Adrenal gland (tissue), 5 donors: ENCODE results near the gene TEDC1.

Experiments
- POLR2A ChIP-seq, 2 donors: fragments of 450-650 bp; IDR thresholded peaks; one replicate each; pipeline ENCODE4 v1.6.1; 2017; ENCODE audit warnings: antibody characterized with exemption in 2 of 2, mild to moderate bottlenecking in 2 of 2, moderate library complexity in 1 of 2
- TF ChIP-seq, protein P1 (sequence below), 6 experiments: fragments of 450-650 bp in 4 of 6; fragments of 200-600 bp in 2 of 6; sonication (generic) in 1 of 6; IDR thresholded peaks; 1 replicate in 5 of 6; 2 replicates in 1 of 6; pipeline versions ENCODE4 v1.5.1 to v1.8.0; 2016 to 2021; ENCODE audit warnings: antibody characterized with exemption in 6 of 6, mild to moderate bottlenecking in 2 of 6, moderate library complexity in 1 of 6
- donor health status: DM: no; HTN: no; CAD: no.

- TF ChIP-seq, protein P1, sequence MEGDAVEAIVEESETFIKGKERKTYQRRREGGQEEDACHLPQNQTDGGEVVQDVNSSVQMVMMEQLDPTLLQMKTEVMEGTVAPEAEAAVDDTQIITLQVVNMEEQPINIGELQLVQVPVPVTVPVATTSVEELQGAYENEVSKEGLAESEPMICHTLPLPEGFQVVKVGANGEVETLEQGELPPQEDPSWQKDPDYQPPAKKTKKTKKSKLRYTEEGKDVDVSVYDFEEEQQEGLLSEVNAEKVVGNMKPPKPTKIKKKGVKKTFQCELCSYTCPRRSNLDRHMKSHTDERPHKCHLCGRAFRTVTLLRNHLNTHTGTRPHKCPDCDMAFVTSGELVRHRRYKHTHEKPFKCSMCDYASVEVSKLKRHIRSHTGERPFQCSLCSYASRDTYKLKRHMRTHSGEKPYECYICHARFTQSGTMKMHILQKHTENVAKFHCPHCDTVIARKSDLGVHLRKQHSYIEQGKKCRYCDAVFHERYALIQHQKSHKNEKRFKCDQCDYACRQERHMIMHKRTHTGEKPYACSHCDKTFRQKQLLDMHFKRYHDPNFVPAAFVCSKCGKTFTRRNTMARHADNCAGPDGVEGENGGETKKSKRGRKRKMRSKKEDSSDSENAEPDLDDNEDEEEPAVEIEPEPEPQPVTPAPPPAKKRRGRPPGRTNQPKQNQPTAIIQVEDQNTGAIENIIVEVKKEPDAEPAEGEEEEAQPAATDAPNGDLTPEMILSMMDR (IDR thresholded peaks at IDR 0.05) = peak in 2 of 6 experiments; percentile 18 to 20
- TF ChIP-seq POLR2A (IDR thresholded peaks at IDR 0.05) = no peak
Observed at GRCh38 chr14:105481886-105482457, 9.1 kb upstream of the TEDC1 start.
